Left hindlimb (tissue), 1 donor: ENCODE data around the gene FADD.
"Not testable (repeated sequence)": the region's sequence is repeated elsewhere in the genome, so short reads cannot be mapped to it uniquely, and the experiment has no call there.

Experiments
- DNase-seq: peaks from one replicate; pipeline ENCODE4 v3.0.0-alpha.2; 2018

Gene FADD

DNA sequence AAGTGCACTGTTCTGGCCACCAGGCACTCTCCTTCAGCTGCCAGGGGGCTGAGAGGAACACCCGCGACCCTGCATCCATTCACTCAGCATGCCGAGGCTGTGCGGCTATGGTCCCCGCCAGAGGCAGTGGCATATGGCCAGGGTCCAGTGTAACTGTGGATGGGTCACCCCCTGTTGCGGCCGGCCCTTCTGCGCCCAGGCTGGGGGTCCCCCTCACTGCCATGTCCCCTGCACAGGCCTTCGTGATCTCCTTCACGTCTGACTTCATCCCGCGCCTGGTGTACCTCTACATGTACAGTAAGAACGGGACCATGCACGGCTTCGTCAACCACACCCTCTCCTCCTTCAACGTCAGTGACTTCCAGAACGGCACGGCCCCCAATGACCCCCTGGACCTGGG lies 20.8 kb upstream of the FADD start:
- no peak for DNase-seq

DNA sequence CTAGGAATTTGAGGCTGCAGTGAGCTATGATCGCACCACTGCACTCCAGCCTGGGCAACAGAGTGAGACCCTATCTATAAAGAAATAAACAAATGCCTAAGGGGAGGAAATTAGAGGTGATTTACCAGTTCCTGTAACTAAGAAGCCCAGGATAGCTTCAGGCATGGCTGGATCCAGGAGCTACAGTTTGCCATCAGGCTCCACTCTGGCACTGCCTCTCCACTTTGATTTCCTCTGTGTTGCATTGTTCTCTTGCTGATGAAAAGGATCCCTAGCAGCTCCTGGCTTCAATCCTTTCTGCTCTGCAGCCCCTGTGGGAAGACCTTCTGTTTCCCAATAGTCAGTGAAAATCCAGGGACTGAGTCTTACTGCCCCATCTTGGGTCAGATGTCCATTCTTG lies 20.1 kb upstream of the FADD start:
- DNase-seq, result no peak

DNA sequence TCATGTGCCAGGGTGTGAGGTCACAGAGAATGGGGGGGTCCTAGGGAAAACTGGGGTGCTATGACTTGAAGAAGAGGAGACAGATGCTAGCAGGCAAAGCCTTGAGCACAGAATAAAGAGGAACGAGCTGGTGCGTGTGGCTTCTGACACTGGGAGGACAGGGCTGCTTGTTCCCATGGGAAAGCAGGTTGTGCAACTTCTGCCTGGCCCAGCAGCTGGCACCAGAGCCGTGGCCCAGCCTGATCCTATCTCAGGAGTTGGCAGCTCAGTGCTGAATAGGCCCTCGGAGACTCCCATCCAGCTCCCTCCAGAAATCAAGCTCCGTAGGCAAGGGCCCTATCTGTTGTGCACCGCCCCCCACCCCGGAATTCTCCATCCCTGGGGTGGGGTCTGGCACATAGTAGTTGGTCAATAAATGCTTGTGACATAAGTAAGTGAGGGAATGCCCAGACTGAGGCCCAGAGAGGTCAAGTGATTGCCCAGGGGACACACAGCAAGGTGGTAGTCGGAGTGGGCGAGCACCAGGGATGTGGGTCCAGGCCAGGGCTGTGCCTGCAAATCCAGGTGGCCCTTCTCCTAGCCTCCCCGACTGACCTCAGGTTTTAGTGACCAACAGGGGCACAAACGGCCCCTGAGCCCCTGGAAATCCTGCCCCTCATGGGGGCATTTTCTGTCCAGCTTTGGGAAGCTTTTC lies 19.5 kb upstream of the FADD start:
- DNase-seq, result no peak

DNA sequence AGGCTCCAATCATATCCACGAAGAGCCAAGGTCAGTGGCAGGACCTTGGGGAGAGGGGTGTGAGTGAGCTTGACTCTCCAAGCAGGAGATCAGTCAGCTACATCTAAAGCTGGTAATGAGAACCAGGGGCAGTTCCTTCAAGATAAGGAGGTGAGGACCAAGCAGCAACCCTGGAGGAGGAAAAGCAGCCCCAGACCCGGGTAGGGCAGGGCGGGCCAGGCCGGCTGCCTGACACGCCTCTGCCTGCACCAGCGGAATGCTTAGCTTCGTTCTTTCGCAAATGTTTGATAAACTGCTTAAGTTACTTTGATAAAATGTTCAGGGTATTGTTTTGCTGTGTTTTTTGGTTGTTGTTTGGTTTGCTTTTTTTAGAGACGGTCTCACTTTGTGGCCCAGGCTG lies 18.7 kb upstream of the FADD start:
- no peak for DNase-seq

DNA sequence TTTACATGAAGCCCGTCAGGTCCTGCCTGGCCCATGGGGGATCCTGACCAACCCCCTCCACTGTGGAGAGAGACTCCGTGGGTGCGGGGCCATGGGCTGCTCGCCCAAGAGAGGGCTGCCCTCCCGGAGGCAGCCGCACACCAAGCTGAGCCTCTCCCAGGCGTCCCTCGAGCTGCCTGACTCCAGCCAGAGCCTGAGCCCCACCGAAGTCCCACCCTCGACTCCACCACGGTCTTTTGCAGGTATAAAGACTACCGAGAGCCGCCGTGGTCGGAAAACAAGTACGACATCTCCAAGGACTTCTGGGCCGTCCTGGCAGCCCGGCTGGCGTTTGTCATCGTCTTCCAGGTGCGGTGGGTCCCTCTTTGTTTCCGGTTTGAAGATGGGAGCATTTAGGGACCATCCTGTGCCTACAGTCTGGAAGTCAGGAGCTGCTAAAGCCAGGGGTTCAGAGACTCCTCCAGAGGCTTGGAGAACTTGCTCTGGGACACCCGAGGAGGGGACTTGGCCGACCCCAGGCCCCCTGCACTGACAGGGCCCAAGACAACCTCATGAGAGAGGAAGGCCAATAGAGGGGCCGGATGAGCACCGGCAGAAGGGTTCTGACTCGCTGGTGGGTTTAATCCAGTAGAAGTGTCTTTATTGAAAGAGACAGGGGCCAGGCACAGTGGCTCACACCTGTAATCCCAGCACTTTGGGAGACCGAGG lies 17.6 kb upstream of the FADD start:
- DNase-seq, result no peak

DNA sequence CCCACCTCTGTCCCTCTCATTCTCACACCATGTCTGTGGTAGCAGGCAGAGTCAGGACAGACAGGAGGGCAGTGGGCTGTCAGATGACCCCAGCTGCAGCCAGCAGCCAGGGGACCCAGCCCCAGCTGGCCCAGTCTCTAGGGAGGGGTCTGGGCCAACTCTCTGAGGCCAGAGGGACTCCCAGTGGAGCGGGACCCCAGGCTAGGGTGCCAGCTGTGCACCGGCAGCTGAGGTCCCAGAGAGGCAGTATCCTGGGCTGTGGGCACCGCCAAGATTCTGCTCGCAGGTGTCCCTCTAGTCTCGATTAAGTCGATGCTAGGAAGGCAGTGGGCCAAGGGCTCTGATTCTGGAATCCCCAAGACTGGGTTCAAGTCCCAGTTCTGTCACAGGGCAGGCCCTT lies 16.7 kb upstream of the FADD start:
- no peak for DNase-seq

DNA sequence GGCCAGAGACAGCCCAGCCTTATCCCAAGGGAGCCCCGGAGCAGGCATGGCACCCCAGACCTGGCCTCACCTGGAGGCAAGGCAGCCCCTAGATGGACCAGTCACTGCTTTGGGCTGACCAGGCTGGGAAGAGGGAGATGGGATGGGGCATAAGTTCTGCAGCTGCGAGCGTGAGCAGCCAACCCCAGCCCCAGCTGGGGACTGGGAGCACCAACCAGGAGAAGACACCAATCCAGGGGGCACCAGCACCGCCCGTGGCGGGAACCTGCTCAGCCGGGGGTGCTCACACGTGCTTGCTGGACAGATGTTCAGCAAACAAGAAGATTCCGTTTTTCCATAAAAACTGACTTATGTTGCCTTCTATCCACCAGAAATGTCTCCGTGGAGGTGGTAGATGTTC lies 16.2 kb upstream of the FADD start:
- no peak for DNase-seq

DNA sequence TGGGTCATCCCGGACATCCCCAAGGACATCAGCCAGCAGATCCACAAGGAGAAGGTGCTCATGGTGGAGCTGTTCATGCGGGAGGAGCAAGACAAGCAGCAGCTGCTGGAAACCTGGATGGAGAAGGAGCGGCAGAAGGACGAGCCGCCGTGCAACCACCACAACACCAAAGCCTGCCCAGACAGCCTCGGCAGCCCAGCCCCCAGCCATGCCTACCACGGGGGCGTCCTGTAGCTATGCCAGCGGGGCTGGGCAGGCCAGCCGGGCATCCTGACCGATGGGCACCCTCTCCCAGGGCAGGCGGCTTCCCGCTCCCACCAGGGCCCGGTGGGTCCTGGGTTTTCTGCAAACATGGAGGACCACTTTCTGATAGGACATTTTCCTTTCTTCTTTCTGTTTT lies 15.3 kb upstream of the FADD start:
- no peak for DNase-seq

DNA sequence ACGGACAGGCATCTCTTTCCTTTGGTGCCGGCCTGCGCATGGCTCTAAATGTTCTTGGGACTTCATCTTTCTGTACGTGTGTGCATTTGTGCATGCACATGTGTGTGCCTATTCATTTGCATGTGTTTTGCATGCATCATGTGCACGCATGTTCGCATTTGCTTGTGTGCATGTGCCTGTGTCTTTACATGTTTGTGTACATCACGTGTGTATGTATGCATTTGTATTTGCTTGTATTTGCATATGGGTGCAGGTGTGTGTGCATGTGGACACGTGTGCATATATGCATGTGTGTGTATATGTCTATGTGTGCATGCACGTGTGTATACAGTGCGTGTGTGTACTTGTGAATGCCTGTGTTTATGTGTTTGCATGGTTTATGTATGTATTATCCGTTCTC lies 13.5 kb upstream of the FADD start:
- no peak for DNase-seq

DNA sequence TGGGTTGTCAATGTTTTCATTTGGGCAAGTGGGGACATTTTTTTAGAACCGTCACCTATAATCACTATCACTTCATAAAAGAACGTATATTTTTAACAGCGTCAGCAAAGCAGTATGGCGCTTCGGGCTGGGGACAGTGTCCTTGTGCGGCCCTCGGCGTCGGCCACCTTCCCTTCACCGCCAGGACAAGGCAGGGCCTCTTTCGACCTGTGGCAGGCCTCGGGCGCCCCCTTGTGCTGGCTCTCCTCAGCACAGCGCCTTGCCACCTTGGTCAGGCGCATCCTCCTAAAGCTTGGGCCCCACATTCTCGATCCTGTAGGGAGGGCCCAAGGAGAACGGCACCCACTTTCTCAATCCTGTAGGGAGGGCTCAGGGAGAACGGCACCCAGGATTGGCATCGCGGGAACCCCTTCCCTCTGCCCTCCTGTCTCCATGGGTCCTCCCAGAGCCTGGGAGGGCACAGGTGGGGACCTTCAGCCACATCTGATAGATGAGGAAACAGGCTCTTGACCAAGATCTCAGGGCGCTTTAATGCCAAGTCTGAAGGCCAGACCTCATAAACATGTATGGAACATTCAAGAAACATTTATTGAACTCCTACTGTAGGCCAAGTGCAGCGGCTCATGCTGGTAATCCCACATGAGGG lies 11.5 kb upstream of the FADD start:
- DNase-seq, result peak; percentile 73

DNA sequence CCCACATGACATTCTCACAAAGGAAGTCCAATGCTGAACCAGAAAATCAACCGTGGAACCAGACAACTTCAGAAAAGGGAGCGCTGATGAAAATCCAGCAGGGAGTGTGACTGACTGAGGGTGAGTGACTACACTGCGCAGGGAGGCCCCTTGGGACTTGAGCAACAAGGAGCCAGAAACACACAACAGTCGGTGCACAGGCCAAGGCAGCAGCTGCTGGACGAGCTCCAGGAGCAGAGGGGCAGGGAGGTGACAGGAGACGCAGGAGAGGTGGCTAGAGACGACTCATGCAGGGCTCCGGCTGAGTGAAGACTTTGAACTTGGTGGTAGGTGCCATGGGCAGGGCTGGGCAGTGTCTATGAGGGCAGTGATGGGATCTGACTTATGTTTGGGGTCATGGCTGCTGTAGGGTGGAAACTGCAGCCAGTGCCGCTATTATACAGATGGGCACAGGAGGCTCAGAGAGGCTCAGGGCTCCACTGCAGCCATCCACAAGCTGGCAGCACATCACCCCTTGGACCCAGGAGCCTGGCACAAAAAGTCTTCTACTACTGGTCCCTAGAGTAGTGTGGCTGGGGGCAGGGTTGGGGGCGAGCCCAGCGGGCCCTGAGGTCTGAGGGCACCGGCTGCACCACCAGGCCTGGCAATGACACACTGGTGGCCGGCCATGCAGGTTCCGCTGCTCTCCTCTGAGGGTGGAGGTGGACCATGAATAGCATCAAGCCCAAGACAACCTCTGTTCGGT lies 10.3 kb upstream of the FADD start:
- DNase-seq, result peak; percentile 31

DNA sequence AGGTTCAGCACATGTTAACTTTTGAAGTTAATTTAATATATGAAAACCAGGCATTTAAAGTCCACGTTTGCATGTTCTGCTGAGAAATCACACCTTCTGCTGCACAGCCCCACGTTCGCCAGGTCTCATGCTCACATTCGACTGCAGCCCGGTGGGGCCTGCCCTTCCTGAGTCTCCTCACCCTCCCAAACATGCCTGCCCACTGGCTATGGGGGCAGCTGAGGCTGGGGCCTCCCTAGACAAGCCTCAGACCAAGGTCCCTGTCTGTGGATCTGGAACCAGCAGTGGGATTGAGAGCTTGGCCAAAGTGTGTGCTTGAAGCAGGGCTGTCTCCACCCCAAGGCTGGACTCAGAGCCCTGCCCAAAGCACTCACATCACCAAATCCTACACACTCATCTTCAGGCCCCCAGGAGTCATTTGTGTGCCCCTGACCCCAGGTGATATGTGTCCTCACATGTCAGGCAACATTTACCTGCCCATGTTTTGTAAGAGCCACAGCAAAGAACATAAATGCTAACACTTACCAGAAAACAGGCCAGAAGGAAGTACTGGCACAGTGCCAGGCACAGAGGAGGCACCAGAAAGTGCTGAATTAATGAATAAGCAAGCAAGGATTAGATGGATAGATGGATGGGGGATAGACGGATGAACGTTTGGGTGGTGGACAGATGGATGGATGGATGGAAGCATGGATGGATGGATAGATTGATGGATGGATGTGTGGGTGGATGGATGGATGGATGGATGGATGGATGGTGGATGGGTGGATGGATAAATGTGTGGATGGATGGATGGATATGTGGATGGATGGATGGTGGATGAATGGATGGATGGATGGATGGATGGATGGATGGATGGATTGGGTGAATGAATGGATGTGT lies 9.4 kb upstream of the FADD start:
- DNase-seq, result no peak

DNA sequence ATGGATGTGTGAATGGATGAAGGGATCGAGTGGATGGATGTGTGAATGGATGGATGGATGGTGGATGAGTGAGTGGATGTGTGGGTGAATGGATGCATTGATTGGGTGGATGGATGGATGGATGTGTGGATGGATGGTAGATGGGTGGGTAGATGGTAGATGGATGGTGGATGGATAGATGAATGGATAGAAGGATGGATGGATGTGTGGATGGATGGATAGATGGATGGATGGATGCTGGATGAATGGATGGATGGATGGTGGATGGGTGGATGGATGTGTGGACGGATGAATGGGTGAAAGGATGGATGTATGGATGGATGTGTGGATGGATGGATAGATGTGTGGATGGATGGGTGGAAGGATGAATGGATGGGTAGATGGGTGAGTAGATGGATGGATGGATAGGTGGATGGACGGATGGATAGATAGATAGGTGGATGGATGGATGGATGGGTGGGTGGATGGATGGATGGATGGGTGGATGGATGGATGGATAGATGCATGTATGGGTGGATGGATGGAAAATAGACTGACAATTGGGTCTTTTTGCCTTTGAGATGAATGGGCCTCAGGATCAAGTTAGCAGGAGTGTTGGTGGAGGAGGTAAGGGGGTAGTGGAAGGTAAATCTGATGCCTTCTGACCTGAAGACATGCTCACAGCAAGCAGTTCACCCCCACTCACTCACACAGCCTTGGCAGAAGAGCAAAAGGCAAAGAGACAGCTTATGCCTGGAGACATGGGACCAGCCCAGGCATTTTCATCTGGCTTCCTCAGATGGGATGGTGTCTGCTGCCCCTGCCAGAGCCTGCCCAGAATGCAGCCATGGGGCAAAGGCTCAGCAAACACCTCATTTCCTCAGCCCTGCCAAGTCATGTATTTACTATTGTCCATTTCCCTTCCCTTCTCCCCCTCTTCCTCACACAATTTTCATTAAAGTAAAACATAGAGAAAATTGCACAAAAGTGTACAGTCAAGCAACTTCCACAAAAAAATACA lies 8.0 kb upstream of the FADD start:
- DNase-seq, result no peak

DNA sequence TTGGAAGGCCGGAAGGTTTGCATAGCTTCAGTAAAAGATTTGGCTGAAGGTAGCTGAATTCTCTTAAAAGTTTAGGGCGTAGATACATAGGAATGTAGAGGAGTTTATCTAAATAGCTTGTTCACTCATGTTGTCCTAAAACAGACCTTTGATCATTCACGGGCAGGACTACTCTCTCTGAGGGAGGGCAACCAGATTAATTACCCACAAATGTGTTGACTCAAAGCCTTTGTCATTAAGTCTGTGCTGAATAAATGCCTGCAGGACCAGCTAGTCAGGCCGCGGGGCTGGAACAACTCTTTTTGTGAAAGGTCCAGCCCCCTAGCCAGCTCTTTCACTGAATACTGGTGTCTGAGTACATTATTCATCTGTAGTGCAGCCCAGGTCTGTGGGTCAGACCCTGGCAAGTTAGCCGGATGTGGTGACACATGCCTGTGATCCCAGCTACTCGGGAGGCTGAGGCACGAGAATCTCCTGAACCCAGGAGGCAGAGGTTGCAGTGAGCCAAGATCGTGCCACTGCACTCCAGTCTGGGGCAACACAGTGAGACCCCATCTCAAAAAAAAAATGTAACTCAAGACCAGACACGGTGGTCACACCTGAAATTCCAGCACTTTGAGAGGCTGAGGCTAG lies 2.8 kb upstream of the FADD start:
- DNase-seq, result no peak

DNA sequence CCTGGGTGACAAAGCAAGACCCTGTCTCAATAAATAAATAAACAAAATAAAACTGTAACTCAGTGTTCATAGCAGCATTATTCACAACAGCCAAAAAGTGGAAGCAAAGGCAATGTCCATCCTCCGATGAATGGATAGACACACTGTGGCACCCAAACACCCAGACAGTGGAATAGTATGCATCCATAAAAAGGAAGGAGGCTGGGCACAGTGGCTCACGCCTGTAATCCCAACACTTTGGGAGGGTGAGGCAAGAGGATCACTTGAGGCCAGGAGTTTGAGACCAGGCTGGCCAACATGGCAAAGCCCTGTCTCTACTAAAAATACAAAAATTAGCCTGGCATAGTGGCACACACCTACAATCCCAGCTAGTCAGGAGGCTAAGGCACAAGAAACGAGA lies 2.0 kb upstream of the FADD start:
- DNase-seq, result not testable (repeated sequence)

DNA sequence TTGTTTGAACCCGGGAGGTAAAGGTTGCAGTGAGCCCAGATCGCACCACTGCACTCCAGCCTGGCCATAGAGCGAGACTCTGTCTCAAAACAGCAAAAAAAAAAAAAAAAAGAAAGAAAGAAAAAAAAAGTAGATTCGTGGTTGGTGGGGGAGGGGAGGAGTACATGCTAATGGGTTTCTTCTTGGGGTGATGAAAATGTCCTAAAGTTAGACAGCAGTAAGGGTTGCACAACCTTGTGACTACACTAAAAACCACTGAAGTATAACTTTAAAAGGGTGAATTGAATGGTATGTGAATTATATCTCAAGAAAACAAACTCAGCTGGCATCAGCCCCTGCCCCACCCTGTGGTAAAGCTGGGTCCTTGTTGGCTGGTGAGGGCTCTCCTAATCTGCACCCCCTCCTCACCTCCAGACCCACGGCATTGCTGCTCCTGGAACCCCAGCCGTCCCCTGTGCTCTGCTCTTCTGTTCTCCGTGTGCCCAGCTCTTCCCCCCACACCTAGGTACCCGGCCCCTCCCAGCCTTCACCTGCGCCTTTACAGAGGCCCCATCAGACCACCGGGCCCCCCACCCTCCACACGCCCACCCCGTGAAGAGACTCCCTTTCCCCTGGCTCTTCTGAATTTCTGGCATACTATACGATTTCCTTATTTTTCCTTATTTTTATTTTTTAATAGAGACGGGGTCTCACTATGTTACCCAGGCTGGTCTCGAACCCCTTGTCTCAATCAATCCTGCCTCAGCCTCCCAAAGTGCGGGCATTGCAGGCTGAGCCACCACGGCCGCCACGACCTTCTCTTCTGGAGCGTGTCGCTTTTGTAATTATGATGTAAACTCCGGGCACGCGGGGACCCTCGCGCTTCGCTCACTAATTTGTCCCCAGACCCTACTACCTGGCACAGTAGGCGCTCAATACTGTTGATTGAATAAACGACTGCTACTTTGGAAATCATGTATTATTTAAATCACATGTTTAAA lies 924 bp upstream of the FADD start:
- no peak for DNase-seq

DNA sequence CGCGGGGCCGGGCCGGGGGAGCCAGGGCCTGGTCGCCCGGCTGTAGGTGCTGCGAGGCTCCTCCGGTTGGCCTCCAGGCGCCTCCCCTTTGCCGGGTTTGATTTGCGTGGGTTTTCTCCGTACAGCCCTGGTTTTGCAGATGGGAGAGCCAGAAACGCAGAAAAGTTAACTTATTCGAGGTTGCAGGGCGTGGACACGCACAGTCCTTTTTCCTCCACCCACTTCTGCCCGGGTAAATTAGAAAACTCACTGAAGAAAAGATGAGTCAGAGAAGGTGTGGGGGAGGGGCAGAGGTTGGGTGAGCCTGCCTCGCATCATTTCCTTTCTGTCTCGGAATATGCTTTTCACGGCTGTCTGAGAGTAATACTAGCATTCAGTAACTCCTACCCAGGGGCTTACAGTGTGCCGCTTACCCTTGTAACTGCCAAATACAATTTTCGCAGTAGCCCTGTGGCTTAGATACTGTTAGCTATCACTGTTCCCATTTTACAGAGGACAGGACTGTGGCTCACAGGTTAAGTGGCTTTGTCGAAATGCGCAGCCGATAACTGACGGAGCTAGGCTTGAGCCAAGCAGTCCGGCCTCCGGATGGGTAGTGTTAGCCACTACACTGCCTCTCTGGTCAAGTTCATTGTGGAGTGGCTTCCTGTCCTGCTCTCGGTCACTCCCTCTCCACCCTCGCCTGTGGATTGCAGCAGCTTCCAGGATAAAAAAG lies 812 bp downstream of the FADD start:
- DNase-seq, result peak; percentile 52

DNA sequence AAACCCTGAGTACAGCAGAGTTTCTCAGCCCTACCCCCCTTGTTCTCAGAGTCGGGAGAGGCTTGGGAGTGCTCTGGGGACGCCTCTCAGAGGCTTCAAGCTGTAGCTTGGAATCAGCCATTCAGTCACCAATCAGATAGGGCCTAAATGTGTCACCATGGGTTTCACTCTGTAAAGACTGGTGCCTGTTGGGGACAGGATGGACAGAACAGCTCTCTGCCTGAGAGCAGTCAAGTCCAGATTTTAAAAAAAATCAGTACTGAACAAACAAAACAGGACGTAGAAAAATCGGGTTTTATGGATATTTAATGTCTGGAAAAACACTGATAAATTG lies 1.3 kb downstream of the FADD start:
- no peak for DNase-seq
